HG02798 (cell line): ENCODE data around the gene FGF18.

Experiments
- ATAC-seq: cut with Tn5 transposase; IDR thresholded peaks from one replicate; pipeline ENCODE4 v1.9.1; 2021; ENCODE audit warnings: mild to moderate bottlenecking; ENCODE audit not compliant: unreplicated experiment, poor library complexity

FGF18 gene

DNA sequence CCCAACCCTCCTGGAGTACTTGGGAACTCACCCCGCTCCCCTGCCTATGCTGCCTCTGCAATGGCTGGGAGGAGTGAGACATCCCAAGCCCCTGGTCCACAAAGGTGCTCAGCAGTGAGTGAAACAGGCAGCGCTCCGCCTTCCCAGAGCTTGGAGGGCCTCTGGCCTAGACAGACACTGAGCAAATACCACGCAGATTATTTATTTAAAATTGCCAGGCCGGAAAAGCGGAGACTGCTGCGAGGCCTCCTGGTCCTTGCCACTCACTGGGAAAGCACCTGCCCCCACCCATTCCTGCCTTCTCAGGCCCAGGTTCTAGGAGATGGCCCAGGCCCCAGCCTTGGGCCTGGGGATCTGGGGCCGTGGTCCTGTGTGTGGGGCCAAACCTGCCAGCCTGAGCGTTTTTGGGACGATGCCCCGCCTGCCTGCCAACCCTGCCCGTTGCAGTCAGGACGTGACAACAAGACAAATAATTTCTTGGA is 17.4 kb downstream of the FGF18 start:
- ATAC-seq: no peak

DNA sequence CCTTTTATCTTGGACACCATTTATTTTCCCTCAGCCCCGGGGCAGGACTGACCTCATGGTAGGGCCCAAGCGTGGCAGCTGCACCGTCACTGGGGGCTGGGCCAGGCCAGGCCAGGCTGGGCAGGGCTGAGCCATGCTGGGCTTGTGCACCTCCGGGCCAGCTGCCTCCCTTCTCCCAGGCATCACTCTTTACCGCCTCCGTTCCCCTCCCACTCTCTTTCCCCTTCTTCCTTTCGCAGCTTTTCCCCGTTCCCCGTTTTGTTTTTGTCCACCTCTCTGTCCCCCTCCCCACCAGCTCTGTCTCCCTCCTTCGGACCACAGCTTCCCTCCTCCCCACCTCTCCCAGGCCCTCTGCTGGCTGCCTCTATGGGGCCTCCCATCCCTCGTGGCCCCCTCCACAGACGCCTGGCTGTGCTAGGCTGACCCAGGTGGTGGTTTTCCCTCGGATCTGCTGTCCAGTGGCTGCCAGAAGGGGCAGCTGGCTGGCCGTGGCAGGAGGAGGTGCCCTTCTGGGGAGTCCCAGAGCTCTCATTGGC is 17.9 kb downstream of the FGF18 start:
- ATAC-seq: no peak

GRCh38 chr5:171438738-171439137 is 19.3 kb downstream of the FGF18 start:
- no peak for ATAC-seq

DNA sequence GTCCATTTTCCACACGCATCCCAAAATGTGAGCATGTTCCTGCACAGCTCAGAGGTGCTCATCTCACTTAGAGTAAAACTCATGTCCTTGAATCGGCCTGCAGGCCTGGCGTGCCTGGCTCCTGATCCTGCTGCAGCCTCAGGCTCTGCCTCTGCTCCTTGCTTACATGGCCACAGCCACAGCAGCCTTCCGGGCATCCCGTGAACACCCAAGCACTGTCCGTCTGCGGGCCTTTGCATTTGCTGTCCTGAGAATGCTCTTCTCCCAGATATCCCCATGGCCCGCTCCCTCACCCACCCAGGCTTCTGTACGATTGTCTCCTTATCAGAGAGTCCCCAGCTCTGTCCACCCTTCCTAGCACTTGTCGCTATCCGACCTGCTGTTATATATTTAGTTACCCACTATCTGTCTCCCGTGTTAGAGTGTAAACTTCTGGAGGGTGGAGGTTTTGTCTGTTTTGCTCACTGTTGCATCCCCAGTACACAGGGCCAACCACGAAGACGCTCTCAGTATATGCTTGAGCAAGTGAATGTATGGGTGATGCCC is 21.9 kb downstream of the FGF18 start:
- ATAC-seq: no peak

DNA sequence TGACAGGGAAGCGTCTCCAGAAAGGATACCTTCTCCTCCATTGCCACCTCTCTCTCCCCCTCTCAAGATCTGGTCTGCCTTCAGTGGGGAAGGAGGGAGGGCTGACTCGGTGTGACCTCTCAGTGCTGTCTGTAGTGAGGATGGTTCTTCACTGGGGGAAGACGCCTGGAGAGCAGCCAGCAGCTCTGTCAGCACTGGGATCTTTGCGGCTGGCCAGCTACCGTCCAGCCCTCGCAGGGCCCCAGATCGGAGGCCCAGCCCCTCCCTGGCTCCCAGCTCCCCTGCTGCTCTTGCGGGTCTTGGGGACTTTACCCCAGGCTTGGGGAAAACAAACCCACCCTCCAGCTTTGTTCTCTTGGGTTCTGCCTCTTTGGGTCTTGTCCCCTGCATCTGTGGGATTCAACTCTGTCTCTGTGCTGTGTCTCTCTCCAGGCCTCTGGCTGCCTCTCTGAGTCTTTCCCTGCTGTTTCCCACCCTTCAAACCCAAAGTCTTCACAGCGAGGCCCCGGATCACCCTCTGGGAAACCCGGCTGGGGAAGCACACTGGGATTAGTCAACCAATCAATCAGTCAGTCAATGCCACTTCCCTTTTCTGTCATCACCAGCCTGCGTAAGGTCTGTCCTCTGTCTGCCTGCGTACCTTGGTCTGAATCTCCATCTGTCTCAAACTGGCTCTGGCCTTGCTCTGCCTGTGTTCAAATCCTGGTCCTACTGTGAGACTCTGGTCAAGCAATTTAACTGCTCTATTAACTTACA is 23.0 kb downstream of the FGF18 start:
- no peak for ATAC-seq

DNA sequence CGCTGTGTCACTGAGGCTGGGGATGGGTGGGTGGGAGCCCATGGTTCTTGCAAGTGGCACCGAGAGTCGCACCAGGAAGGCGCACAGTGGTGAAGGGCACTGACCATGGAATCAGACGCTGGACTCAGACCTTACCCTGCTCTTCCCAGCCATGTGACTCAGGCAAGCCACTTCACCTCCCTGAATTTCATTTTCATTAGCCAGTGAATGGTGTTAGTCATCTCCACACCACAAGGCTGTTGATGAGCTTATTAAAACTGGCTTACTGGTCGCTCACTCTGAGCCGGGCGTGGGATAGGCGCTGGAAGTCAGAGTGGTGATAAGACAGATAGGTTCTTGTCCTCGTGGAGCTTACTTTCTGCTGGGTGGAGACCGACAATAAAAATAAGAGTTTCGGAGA is 25.1 kb downstream of the FGF18 start:
- no peak for ATAC-seq

- no peak for ATAC-seq
Measured at GRCh38 chr5:171445644-171446516, 26.4 kb downstream of the FGF18 start.

GRCh38 chr5:171447226-171447625 is 27.8 kb downstream of the FGF18 start:
- no peak for ATAC-seq

- no peak for ATAC-seq
Measured at GRCh38 chr5:171449426-171449825, 30.0 kb downstream of the FGF18 start.

DNA sequence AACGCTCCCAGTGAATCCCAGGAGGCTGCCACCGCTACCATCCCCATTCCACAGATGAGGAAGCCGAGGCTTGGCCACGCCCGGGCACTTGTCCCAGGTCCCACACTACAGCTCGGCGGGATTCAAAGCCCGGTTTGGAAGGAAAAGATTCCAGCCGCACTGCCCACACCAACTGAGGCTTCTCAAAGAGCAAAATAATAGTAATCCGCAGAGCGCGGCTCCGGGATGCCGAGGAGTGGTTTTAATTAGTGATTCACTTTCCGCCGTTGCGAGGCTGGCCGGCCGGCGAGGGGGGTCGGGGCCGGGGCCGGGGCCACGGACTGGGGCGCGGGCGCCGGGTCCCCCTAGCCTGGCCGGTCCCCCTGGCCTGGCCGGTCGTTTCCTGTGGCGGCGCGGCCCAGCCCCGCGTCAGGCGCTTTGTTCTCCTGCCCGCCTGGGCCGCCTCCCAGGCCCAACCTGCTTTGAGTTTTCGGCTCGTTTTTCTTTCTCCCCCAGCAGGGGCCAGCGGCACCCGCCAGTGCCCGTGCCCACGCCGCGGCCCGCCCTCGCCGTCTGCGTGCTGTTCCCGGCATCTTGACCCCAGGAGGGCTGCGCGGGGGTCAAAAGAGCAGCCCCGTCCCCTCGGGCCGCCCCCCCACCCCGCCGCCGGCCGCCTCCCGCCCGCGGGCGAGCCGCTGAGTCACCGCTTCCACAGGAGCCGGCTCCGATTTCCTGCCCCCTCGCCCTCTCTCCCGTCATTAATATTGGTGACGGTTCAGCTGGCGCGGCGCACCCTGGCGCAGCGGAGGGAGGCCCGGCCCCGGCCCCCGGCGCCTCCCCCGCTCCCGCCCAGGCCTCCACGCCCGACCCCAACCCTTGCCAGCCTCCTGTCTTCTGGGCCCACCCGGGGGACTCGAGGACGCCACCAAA is 31.2 kb downstream of the FGF18 start:
- ATAC-seq: no peak

- ATAC-seq: no peak
Measured at GRCh38 chr5:171451421-171451820, 32.0 kb downstream of the FGF18 start.

GRCh38 chr5:171453056-171453725 is 33.7 kb downstream of the FGF18 start:
- ATAC-seq: no peak

- ATAC-seq: no peak
Measured at GRCh38 chr5:171453988-171454387, 34.5 kb downstream of the FGF18 start.

DNA sequence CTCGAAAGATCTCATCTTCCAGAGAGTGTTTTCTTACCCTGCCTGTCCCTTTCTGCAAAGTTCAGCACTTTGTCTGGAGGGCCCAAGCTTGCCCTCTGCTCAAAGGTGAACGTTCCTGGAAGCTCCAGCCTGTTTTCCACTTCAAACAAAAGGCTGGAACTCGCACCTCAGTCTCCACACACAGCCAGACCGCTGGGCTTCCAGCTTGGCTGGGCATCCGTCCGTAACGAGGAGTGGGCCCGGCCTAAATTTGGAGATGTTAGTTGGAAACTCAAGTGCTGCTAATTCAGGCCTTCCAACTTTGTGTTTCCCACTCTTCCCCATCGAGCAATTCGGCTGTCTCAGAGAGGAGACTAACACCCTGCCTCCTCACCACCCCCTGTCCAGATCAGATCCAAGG is 35.1 kb downstream of the FGF18 start:
- ATAC-seq: no peak

DNA sequence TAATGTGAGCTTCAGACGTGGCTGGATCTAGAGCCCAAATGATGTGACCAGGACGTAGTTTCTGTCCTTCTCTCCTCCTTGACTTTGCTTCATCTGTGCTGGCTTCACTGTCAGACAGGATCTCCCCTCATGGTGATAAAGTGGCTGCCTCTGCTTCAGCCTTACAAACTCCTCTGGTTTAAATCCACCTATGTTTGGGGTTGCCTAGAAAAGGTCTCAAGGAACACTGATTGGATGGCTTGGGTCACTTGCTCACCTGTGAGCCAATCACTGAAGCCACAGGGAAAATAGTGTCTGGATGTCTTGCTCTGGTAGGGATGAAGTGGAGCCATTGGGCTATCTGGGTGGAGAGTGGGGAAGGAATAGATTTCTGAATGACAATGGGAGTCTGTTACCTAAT is 36.1 kb downstream of the FGF18 start:
- ATAC-seq: no peak

DNA sequence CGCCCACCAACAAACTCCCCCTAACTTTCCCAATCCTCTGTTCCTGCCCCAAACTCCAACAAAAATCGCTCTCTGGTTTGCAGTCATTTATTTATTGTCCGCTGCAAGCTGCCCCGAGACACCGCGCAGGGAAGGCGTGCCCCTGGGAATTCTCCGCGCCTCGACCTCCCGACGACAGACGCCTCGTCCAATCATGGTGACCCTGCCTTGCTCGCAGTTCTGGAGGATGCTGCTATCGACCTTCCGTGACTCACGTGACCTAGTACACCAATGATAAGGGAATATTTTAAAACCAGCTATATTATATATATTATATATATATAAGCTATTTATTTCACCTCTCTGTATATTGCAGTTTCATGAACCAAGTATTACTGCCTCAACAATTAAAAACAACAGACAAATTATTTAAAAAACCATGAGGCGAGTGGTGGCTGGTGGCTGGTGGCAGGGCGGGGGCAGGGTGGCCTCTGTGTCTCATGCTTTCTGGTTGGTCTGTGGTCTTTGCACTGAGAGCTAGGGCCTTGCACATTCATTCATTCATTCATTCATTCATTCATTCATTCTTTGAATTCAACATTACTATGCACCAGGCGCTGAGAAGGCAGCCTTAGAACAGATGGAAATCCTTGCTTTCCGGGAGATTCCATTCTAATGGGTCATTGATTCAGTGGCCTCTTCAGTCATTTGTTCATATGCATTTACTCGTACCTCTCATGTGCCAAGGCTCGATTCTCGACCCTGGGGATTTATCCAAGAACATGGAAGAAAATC is 37.9 kb downstream of the FGF18 start:
- ATAC-seq: no peak

- ATAC-seq: no peak
Measured at GRCh38 chr5:171459839-171460238, 40.4 kb downstream of the FGF18 start.

GRCh38 chr5:171462136-171462927 is 42.9 kb downstream of the FGF18 start:
- no peak for ATAC-seq
